Activated naive CD4-positive, alpha-beta T cell treated with anti-CD3 and anti-CD28 coated beads, Interleukin-2, amount 10 ng/mL, durations not matched to agents 7 days and 5 days (primary cell): ENCODE results near the gene KIF5A.
"Not testable (repeated sequence)": the region's sequence is repeated elsewhere in the genome, so short reads cannot be mapped to it uniquely, and the experiment has no call there.

Experiments used
- CTCF ChIA-PET: fragments of 350-600 bp; sonication (Branson Sonifier 250); formaldehyde crosslinking; loops from one replicate; lab custom pipeline; 2021; ENCODE audit warnings: antibody characterized with exemption; lab: Charles Lee
- DNase-seq: peaks from one replicate; pipeline ENCODE4 v3.0.0-alpha.2; 2020
- H3K27ac Mint-ChIP-seq: one replicate; pipeline ENCODE4 v1.8.0; 2021; ENCODE audit warnings: mild to moderate bottlenecking, moderate library complexity, mixed read lengths
- H3K27me3 Mint-ChIP-seq: one replicate; pipeline ENCODE4 v1.8.0; 2021; ENCODE audit warnings: mild to moderate bottlenecking, mixed read lengths
- H3K36me3 Mint-ChIP-seq: one replicate; pipeline ENCODE4 v1.8.0; 2021; ENCODE audit warnings: mixed read lengths
- H3K4me1 Mint-ChIP-seq: one replicate; pipeline ENCODE4 v1.8.0; 2021; ENCODE audit warnings: mixed read lengths
- H3K4me3 Mint-ChIP-seq: one replicate; pipeline ENCODE4 v1.8.0; 2021; ENCODE audit warnings: mild to moderate bottlenecking, moderate library complexity, mixed read lengths
- H3K9me3 Mint-ChIP-seq: one replicate; pipeline ENCODE4 v1.8.0; 2021; ENCODE audit warnings: mixed read lengths

KIF5A gene

GRCh38 chr12:57568838-57569237 lies 19.0 kb downstream of the KIF5A start:
- H3K4me1 Mint-ChIP-seq: no peaks in the 10 kb centered on the region
- H3K9me3 Mint-ChIP-seq: no peaks in the 10 kb centered on the region
- peaks cover 22% of the 10 kb centered on the region for H3K27me3 Mint-ChIP-seq
- H3K27ac Mint-ChIP-seq: no peak overlapping the region
- H3K4me3 Mint-ChIP-seq: no peak overlapping the region
- no peak for DNase-seq
- CTCF ChIA-PET: no interaction called here
- no peaks in the 10 kb centered on the region for H3K36me3 Mint-ChIP-seq

- Mint-ChIP-seq H3K27me3 (peaks cover 14% of the 10 kb centered on the region), H3K4me3 (no peak overlapping the region)
- no peak for DNase-seq
Observed at GRCh38 chr12:57569858-57570257, 20.0 kb downstream of the KIF5A start.

GRCh38 chr12:57570438-57570837 lies 20.6 kb downstream of the KIF5A start:
- not testable (repeated sequence) for H3K4me3 Mint-ChIP-seq, H3K9me3 Mint-ChIP-seq, DNase-seq, H3K4me1 Mint-ChIP-seq, H3K36me3 Mint-ChIP-seq, H3K27ac Mint-ChIP-seq
- H3K27me3 Mint-ChIP-seq: peaks cover 12% of the 10 kb centered on the region
- CTCF ChIA-PET: interaction anchor here (0.6 to 1.9 kb wide), 4 partner anchors 13 to 561 kb away, joined by 3 to 8 read pairs (median 3); no protein-coding TSS in a partner anchor

More at GRCh38 chr12:57569858-57570257, 20.0 kb downstream of the KIF5A start:
- Mint-ChIP-seq H3K9me3 (no peaks in the 10 kb centered on the region), H3K27ac (no peak overlapping the region), H3K4me1 (no peaks in the 10 kb centered on the region), H3K36me3 (no peaks in the 10 kb centered on the region)
- CTCF ChIA-PET: interaction anchor here (1.5 to 1.9 kb wide), 2 partner anchors 14 to 39 kb away, joined by 3 to 8 read pairs; no protein-coding TSS in a partner anchor

- H3K36me3 Mint-ChIP-seq: no peaks in the 10 kb centered on the region
- H3K27ac Mint-ChIP-seq: no peak overlapping the region
- CTCF ChIA-PET: interaction anchor here (1.1 to 1.9 kb wide), 2 partner anchors 9 to 11 kb away, joined by 5 to 8 read pairs; no protein-coding TSS in a partner anchor
- DNase-seq: no peak
- no peaks in the 10 kb centered on the region for H3K9me3 Mint-ChIP-seq
- peaks cover 20% of the 10 kb centered on the region for H3K27me3 Mint-ChIP-seq
- H3K4me3 Mint-ChIP-seq: no peak overlapping the region
- no peaks in the 10 kb centered on the region for H3K4me1 Mint-ChIP-seq
Observed at GRCh38 chr12:57571926-57572762, 22.3 kb downstream of the KIF5A start.

DNA sequence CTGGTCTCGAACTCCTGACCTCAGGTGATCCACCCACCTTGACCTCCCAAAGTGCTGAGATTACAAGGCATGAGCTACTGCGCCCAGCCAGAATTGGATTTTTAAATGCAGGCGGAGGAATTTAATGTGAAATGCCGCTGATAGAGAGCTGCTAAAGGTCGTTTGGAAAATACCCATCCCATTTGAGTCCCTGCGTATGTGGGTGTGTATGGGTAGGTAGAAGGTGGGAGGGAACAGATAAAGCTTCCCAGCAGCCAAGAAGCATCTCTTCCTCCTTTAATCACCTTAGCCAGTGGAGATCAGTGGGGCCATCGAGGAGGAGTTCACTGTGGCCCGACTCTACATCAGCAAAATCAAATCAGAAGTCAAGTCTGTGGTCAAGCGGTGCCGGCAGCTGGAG lies 25.0 kb downstream of the KIF5A start:
- Mint-ChIP-seq H3K4me1 (no peaks in the 10 kb centered on the region), H3K36me3 (no peaks in the 10 kb centered on the region), H3K27me3 (peaks cover 24% of the 10 kb centered on the region), H3K9me3 (no peaks in the 10 kb centered on the region), H3K27ac (no peak overlapping the region), H3K4me3 (no peak overlapping the region)
- DNase-seq: no peak
- CTCF ChIA-PET: interaction anchor here (1.1 to 2.2 kb wide), 2 partner anchors 9 to 60 kb away, joined by 3 to 29 read pairs; no protein-coding TSS in a partner anchor

DNA sequence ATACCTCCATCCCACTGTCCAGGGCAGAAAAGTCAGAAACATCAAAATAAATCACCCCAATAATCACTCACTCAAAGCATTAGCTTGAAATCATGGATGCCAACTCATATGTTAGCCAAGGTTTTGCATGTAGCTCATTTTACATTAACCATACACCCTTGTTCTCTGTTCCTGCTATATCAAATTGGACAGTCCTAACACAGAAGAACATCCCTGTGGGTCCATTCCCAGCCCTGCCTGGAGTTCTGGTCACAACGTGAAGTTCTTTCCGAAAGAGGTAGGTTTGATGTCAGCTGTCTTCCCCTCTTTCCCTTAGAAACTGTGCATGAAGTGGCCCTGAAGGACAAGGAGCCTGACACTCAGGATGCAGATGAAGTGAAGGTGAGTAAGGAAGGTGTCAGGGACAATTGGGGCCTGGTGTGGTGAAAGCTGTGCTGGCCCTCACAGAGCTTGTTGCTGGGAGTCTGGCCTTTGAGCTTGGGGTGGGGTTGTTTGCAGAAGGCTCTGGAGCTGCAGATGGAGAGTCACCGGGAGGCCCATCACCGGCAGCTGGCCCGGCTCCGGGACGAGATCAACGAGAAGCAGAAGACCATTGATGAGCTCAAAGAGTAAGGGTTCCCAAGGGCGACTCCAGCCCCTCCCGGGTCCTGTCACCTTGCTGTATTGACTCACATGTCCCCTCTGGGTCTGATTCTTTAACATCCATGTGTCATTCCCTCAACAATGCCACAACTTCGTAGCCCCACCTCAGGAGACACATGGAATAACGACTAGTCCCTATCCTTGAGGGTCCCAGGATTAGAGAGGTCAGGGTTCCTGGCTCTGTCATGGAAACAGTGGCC lies 26.1 kb downstream of the KIF5A start:
- Mint-ChIP-seq H3K36me3 (no peaks in the 10 kb centered on the region), H3K27ac (no peak overlapping the region), H3K4me1 (no peaks in the 10 kb centered on the region), H3K27me3 (peaks cover 24% of the 10 kb centered on the region), H3K9me3 (no peaks in the 10 kb centered on the region), H3K4me3 (no peak overlapping the region)
- CTCF ChIA-PET: interaction anchor here (0.9 to 2.2 kb wide), 4 partner anchors 8 to 66 kb away, joined by 3 to 29 read pairs (median 4); partner anchors contain the start of gene B4GALNT1
- DNase-seq: no peak

DNA sequence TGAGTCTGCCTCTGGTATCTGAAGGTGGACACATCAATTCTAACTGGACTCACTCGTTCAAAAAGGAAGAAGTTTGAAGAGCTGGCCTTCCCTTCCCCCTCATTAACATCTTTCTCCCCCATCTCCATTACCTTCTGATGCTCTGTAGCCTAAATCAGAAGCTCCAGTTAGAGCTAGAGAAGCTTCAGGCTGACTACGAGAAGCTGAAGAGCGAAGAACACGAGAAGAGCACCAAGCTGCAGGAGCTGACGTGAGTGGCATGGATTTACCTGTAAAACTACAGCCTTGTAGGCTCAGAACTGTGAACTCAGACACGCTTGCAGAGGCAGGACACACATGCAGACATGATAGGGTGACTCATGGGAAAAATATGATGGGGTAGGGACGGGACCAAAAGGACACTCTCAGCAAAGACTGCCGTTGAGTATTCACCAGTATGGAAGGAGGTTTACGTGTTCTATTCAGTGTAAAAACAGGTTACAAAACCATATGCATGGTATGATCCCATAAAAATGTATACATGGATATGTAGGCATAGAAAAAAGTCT lies 26.8 kb downstream of the KIF5A start:
- no peak for DNase-seq
- CTCF ChIA-PET: interaction anchor here (1.3 kb wide), 1 partner anchor 65 kb away, joined by 4 read pairs; no protein-coding TSS in a partner anchor
- no peak overlapping the region for H3K27ac Mint-ChIP-seq
- H3K4me3 Mint-ChIP-seq: no peak overlapping the region
- no peaks in the 10 kb centered on the region for H3K9me3 Mint-ChIP-seq
- H3K36me3 Mint-ChIP-seq: no peaks in the 10 kb centered on the region
- H3K4me1 Mint-ChIP-seq: no peaks in the 10 kb centered on the region
- H3K27me3 Mint-ChIP-seq: peaks cover 24% of the 10 kb centered on the region

DNA sequence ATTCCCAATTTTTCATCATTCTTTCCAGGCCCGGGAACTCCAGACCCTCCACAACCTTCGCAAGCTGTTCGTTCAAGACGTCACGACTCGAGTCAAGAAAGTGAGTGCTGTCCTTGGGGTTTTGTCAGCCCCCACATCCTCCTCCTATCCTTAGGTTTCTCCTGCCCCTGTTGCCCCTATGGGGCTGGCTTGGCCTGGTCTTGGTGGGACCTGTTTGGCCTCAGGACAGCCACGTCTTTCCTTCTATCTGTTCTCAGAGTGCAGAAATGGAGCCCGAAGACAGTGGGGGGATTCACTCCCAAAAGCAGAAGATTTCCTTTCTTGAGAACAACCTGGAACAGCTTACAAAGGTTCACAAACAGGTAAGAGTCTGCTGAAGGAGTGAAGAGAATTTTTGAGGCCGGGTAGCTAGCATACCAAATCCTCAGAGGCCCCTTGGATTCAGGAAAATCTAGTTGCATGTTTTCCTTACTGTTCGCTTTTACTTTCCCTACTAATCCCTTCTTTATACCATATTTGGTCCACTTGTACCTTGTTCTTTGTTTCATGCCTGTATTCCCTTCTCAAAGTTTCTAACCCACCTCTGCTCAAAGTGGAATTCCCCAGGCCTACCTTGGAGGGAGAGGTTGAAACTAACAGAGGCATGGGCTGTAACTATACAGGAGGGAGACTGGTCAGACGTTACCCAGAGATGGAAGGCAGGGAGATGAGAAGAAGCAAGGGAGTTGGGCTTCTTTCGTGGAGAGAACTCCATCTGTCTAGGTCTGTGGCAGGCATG lies 28.3 kb downstream of the KIF5A start:
- H3K27ac Mint-ChIP-seq: no peak overlapping the region
- H3K36me3 Mint-ChIP-seq: no peaks in the 10 kb centered on the region
- no peaks in the 10 kb centered on the region for H3K9me3 Mint-ChIP-seq
- peaks cover 24% of the 10 kb centered on the region for H3K27me3 Mint-ChIP-seq
- CTCF ChIA-PET: no interaction called here
- DNase-seq: no peak
- H3K4me1 Mint-ChIP-seq: peaks cover under 1% of the 10 kb centered on the region
- no peak overlapping the region for H3K4me3 Mint-ChIP-seq

GRCh38 chr12:57579011-57579410 lies 29.2 kb downstream of the KIF5A start:
- Mint-ChIP-seq H3K27me3 (peaks cover 27% of the 10 kb centered on the region), H3K4me3 (no peak overlapping the region), H3K4me1 (peaks cover 6% of the 10 kb centered on the region), H3K36me3 (no peaks in the 10 kb centered on the region), H3K27ac (no peak overlapping the region), H3K9me3 (no peaks in the 10 kb centered on the region)
- DNase-seq: no peak
- CTCF ChIA-PET: interaction anchor here (7.5 kb wide), 1 partner anchor 44 kb away, joined by 143 read pairs; no protein-coding TSS in a partner anchor

GRCh38 chr12:57579677-57580465 lies 30.0 kb downstream of the KIF5A start:
- peaks cover 24% of the 10 kb centered on the region for H3K27me3 Mint-ChIP-seq
- H3K4me1 Mint-ChIP-seq: peaks cover 8% of the 10 kb centered on the region
- H3K4me3 Mint-ChIP-seq: no peak overlapping the region
- CTCF ChIA-PET: interaction anchor here (1.6 to 7.5 kb wide), 3 partner anchors 43 to 121 kb away, joined by 5 to 143 read pairs (median 14); partner anchors contain the start of gene GLI1
- no peak overlapping the region for H3K27ac Mint-ChIP-seq
- DNase-seq: no peak
- no peaks in the 10 kb centered on the region for H3K36me3 Mint-ChIP-seq
- no peaks in the 10 kb centered on the region for H3K9me3 Mint-ChIP-seq

DNA sequence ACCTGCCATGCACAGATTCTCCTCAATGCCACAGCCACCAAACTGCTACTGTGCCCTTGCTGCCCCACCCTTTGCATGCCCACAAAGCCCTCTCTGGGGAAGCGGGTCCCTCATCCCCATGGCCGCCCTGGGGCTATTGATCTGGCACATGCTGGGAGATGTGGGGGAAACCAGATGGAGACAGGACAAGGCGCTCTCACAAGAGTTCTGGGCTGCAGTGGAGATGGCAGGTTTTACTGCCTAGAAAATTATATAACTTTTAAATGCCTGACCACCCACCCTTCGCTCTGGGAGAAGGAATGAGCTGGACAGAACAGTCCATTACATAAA lies 30.6 kb downstream of the KIF5A start:
- Mint-ChIP-seq H3K4me3 (no peak overlapping the region), H3K36me3 (no peaks in the 10 kb centered on the region), H3K27me3 (peaks cover 22% of the 10 kb centered on the region), H3K4me1 (peaks cover 8% of the 10 kb centered on the region), H3K9me3 (no peaks in the 10 kb centered on the region), H3K27ac (no peak overlapping the region)
- CTCF ChIA-PET: interaction anchor here (0.8 to 7.5 kb wide), 5 partner anchors 9 to 122 kb away, joined by 3 to 143 read pairs (median 5); partner anchors contain the start of gene GLI1
- DNase-seq: no peak

DNA sequence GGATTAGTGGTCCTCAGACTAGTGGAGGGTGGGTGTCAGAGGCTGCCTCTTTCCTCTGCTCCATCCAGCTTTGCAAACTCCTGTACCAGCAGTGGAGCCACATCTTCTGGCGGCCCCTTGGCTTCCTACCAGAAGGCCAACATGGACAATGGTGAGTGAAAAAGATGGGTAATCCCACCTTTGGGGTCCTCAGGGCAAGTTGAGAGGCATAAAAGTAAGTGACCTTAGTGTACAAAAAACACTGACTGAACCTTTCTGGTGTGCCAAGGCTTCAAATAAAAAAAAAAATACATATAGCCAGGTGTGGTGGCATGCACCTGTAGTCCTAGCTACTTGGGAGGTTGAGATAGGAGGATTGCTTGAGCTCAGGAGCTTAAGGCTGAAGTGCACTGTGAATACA lies 32.0 kb downstream of the KIF5A start:
- peaks cover 14% of the 10 kb centered on the region for H3K27me3 Mint-ChIP-seq
- H3K4me1 Mint-ChIP-seq: peaks cover 8% of the 10 kb centered on the region
- H3K27ac Mint-ChIP-seq: no peak overlapping the region
- no peak overlapping the region for H3K4me3 Mint-ChIP-seq
- H3K36me3 Mint-ChIP-seq: no peaks in the 10 kb centered on the region
- CTCF ChIA-PET: interaction anchor here (0.7 to 7.5 kb wide), 10 partner anchors 11 to 323 kb away, joined by 3 to 143 read pairs (median 4); partner anchors contain the start of genes B4GALNT1, GLI1 and PIP4K2C
- H3K9me3 Mint-ChIP-seq: no peaks in the 10 kb centered on the region
- no peak for DNase-seq
